Dermis microvascular lymphatic vessel endothelial cell (primary cell): ENCODE results near the gene USPL1. TPM values are rescaled to one million over a fixed set of nuclear protein-coding genes. Genes with fewer than 3 reads are reported as not detected.
"Not testable (repeated sequence)": the region's sequence is repeated elsewhere in the genome, so short reads cannot be mapped to it uniquely, and the experiment has no call there.

ENCODE experiments used
- DNase-seq, 2 donors: peaks; one replicate each; pipeline versions ENCODE4 v3.0.0 to v3.0.0-alpha.2; 2010; ENCODE audit warnings: low read depth in 2 of 2
- total RNA-seq: library from RNA; depleted of rRNA; stranded (reverse); fragments of >200 nt; gene quantifications from 2 replicates; pipeline ENCODE4 v1.2.1, GENCODE V29; 2014

USPL1 gene
- 8.0 and 10.2 TPM in 2 replicates for total RNA-seq

DNA sequence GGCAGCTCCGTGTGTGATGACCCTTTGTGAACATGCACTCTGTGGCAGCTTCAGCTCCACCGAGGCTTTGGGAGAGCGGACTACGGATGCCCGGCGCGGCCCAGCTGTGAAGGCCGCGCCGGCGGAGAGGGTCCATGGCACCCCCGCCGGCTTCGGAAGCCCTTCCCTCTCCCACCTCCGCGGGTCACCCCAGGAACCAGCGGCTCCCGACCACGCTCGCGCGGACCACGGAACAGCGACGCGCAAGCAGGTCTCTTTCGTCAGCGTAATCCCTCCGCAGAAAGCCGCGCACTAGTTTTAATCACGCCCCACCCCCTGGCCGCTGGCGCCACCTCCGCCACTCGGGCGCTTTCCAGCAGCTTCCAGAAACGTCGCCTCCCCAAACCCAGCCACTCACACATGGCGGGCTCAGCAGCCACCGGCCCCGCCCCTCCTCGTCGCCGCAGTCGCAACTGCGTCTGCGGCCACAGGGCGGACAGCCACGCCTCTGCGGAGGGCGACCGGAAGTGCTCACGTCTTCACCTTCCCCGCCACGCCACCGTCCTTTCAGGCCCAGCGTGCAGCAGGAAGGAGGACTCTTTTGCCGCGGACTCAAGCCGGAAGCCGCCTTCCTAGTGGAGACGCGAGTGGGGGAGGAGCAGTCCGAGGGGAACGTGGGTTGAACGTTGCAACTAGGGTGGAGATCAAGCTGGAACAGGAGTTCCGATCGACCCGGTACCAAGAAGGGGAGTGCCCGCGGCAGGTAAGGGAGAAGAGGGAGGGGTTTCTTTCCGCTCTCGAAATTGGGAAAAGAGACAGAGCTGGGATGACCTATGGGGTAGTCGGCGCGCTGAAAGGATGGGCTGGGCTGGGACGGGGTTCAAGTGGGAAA, at the start of gene USPL1:
USPL1 (plus strand) TSS at position 606 of the 871 bp plus-strand sequence. CDS start 3,221 bp downstream, outside the sequence.
- peak; percentile 98 to 100 for DNase-seq

DNA sequence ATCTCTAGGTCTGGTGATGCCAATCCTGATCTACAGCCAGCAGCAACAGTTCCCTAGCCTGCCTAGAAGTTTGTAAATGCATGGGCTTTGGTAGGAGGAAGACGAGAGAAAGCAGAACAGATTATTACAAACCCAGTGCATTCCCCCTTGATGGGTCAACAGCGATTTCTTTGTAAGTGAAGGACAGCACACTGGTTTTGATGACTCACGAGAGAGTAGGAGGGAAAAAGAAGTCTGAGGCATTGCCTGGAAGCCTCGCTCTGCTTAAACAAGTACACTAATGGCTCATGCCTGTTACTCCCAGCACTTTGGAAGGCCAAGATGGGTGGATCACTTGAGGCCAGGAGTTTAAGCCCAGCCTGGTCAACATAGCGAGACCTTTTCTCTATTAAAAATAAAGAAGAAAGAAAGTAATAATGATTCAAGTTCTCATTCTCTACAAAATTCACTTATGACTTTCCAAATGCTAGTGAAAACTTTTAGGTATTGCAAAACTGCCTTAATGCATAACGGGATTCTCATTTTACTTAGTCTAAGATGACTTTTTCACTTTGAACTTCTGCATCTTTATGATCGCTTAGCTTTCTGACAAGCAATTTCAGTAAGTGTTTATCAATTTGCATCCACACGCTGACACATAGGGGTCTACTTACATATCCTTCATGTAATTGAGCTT, 47.7 kb upstream of the USPL1 start:
- peak in 1 of 2 donors; percentile 6 for DNase-seq

DNA sequence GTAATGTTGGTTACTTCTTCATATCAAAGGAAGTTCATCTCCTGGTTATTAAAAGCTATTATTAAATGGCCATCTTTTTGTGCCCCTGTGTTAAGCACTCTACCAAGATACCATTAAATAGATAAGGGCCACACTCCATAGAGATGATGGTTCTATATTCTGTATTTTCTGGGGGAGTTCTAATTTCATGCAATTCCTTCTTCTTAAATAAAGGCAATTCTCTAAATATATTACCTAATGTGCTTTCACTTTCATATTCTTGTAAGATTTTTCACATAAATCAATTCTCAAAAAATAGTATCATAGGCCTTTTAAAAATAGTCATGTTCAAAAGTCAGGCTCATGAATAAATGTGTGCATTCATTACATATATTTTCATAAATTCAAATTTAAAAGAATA, 47.0 kb upstream of the USPL1 start:
- DNase-seq, result no peak

DNA sequence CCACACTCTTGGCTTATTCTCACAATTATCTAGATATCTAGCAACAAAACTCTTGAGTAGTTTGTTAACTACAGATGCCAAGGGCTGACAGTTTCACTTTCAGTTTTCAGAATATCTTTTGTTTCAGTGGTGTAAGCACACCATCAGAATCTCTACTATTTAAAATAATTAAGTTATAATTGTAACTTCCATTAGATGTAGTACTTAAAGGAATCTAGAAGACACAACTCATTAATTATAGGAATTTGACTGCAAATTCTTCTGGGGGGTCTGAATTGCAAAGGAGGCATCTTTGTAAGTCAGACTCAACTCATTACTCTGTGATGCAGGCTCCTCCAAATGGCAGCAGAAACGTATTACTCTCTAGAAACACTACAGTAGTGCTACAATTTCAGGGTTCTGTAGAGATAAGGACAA, 44.9 kb upstream of the USPL1 start:
- DNase-seq, result peak; percentile 33 to 61

GRCh38 chr13:30576528-30576927, 41.2 kb upstream of the USPL1 start:
- DNase-seq, result no peak

DNA sequence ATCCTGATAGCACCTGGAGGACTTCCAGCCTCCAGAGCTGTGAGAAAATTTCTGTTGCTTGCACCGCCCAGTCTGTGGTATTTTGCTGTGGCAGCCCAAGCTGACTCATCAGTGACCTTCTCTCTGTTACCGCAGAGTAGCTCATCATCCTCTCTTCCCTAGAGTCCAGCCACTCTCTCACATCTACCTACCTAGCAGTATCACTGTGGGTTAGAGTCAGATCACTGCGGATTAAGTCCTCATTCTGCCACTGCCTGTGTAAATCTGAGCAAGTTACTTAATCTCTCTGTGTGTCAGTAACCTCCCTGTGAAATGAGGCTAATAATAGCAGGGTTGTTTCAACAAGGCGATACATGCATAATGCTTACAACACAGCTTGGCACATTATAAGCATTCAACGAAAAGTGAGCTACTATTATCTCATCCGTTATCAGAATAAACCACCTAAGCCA, 40.3 kb upstream of the USPL1 start:
- DNase-seq, result peak in 1 of 2 donors; percentile 13

- no peak for DNase-seq
These were observed 36.7 kb upstream of the USPL1 start for GRCh38 chr13:30580852-30581502.

DNA sequence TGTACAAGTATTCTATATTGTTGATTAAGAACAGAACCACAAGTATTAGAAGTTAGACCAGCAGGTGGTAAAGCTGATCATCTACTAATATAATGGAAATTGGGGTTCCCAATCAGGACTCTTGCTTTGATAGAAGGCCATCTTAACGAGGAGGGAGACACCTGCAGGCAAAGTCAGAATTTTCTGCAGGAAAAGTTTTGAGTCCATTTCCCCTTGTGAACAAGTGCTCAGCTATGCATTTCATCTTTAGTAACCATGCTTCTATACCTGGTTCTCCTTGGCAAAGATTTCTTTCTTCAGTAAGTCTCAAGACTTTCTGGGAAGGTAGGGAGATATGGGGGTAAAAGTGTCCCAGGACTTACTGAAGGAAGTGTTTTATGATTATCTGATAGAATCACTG, 36.1 kb upstream of the USPL1 start:
- DNase-seq, result peak; percentile 11 to 26

GRCh38 chr13:30584051-30584731, 33.5 kb upstream of the USPL1 start:
- no peak for DNase-seq

DNA sequence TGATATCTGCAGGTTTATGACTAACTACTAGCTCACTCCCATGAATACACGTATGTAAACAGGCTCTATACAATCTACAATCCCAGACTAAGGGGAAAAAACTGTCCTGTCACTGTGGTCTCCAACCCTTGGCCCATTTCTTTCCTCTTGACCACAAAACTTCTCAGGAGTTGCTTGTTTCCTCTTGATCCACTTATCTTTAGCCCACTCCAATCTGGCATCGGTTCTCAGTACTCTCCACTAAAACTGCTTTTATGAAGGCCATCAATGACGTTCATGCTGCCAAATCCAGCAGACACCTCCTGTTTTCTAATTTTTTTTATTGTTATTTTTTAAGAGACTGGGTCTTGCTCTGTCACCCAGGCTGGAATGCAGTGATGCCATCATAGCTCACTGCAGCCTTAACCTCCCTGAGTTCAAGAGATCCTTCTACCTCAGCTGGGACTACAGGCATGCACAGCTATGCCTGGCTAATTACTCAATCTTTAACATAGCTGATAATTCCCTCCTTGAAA, 31.9 kb upstream of the USPL1 start:
- no peak for DNase-seq

DNA sequence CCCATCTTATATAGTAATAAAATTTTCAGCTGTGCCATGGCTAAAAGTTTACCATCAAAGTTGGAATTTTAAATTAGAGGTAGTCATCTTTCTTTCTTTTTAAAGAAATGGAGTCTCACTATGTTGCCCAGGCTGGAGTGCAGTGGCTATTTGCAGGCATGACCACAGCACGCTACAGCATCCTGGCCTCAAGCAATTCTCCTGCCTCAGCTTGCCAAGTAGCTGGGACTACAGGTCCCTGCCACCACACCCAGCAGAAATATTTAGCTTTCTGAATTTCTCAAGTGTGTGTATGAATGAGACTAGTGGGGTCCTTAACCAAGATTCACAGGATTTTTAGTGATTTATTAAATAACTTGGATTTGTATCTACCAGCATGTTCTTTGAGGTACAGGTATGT, 30.5 kb upstream of the USPL1 start:
- no peak for DNase-seq

- no peak for DNase-seq
These were observed 30.0 kb upstream of the USPL1 start for GRCh38 chr13:30587739-30588138.

DNA sequence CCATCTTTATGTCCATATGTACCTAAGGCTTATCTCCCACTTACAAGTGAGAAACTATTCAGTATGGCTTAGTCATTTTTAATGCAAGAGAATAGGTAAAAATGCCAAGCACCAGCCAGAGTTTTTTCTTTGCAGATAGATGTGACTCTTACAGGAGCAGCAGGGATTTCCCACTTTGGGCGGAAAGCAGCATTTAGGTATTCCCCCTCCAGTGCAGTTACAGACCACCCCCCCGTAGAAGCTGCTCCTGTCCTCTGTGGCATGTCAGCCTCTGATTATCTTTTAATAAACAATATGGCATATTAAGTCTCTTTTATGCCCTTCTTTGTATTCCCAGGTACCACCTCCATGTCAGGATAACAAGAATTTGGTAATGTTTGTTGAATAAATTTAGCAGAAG, 24.7 kb upstream of the USPL1 start:
- no peak for DNase-seq

- no peak for DNase-seq
These were observed 17.2 kb upstream of the USPL1 start for GRCh38 chr13:30600496-30600895.

DNA sequence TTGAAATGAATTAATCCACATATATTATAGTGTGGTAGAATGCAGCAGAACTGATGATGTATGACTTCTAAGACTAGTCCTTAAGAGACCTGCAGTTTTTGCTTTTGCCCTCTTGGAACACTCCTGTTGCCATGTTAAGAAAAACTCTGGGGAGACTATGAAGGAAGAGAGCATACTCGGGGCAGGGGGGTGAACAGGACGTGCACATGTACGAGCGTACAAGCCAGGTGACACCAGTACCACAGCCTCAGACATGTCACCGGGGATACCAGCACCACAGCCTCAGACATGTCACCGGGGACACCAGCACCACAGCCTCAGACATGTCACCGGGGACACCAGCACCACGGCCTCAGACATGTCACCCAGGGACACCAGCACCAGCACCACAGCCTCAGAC, 15.9 kb upstream of the USPL1 start:
- no peak for DNase-seq

- DNase-seq, result no peak
These were observed 12.7 kb upstream of the USPL1 start for GRCh38 chr13:30605052-30605451.

DNA sequence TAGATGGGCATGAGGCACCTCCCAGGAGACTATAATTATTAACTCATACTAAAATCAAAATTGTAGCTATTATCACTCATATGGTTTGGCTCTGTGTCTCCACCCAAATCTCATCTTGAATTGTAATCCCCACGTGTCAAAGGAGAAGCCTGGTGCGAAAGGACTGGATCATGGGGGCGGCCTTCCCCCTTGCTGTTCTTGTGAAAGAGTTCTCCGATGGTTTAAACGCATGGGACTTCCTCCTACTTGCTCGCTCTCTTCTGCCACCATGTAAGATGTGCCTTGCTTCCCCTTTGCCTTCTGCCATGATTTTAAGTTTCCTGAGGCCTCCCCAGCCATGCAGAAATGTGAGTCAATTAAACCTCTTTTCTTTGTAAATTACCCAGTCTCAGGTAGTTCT, 10.5 kb upstream of the USPL1 start:
- not testable (repeated sequence) for DNase-seq

DNA sequence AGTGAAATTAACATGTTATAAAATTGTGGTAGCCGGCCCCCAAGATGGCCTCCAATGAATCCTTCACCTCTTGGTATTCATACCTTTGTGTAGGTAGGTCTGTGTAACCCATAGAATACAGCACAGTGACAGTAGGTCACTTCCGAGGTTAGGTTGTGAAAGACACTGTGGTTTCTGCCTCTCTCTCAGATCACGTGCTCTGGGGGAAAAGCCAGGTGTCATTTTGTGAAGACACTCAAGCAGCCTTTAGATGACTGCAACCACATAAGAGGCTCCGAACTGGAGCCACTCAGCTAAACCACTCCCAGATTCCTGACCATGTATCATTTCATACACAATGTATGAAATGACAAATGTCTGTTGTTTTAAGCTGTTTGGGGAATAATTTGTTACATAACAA, 9.8 kb upstream of the USPL1 start:
- DNase-seq, result no peak

GRCh38 chr13:30608364-30608763, 9.4 kb upstream of the USPL1 start:
- no peak for DNase-seq

DNA sequence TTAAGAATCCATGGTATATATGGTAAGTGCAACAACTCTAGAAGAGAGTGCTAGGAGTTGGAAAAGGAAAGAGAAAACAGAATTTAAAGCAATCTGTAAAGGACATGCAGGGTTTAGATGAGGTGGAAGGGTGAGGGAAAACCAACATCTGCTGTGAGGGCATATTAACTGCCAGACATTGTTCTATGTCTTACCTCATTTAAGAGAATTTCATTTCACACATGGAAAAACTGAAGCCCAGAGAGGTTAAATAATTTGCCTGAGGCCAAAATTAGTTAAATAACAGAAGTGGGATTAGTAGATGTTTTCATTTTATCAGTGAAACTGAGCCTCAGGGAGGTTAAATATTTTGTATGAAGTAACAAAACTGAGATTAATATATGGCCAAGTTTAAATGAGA, 7.4 kb upstream of the USPL1 start:
- DNase-seq, result no peak

DNA sequence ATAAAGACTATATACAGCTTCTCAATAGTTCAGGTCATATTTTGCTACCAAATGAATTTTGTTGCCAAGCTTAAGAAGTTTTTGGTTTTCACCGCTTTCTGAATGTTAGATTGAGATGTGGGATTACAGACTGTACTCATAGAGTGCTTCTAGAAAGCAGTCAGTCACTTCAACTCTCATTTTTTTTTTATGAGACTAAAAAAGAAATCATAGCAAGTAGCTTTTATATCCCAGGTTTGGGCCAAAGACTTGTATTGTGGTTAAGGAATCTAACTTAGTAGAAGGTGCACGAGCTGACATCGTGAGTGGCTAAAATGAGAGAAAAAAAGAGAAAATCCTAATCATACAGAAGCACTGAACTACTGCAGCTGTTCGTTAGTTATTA, 2.2 kb upstream of the USPL1 start:
- DNase-seq, result no peak
